A549 treated with Mapracorat at 1 μM for 4 hours (cell line): ENCODE measurements around the gene PSMA6. TPM values are rescaled to one million over a fixed set of nuclear protein-coding genes. Genes with fewer than 3 reads are reported as not detected.

Source experiments
- total RNA-seq: library from RNA; stranded (reverse); fragments of 200-300 nt; extraction: Qiagen RNA extraction; gene quantifications from 5 replicates; pipeline ENCODE4 v1.2.3, GENCODE V29; 2022

Gene PSMA6
- 270 to 317 TPM (median 276 TPM) in 5 replicates for total RNA-seq

DNA sequence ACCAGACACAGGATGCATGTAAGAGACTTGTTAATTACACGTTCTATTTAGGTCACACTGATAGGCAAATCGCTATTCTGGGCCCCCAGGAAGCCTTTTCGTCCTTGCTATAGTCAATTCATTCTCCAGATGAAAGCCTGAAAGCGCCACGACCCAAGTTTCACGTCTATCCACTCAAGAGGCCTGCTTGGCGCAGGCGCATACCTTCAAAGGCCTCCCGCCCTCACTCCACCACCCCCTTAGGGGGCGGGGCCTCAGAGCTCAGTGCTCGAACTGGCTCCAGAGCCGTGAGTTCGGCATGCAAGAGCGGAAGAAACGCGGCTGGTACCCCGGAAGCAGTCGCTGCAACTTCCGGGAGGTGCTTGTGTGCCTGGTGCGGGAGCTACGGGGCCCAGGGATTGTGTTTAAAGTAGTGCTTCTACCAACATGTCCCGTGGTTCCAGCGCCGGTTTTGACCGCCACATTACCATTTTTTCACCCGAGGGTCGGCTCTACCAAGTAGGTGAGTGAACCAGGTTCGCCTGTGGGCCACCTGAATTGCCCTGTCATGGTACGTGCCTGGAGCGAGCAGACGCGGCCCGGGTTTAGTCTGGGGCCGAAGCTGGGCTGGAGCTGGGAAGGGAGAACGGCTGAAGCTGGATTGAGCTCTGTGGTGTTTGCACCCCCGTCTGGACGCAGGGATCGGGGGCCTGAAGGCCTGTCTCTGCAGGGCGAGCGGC is at the start of gene PSMA6:
PSMA6 (plus strand) TSS at position 332 of the 719 bp plus-strand sequence; CDS start at position 427, 95 bp downstream.

Other genes with a start within 250 kb of the PSMA6 start
- 102 to 118 TPM (median 110 TPM) in 5 replicates for gene FAM177A1, start 246.1 kb upstream of the PSMA6 start, total RNA-seq
- gene PPP2R3C, start 170.4 kb upstream of the PSMA6 start, total RNA-seq: 25.2 to 30.0 TPM (median 29.1 TPM) in 5 replicates
- gene PRORP, start 169.8 kb upstream of the PSMA6 start, total RNA-seq: 32.2 to 39.1 TPM (median 38.0 TPM) in 5 replicates
- 171 to 225 TPM (median 212 TPM) in 5 replicates for gene NFKBIA, start 112.4 kb downstream of the PSMA6 start, total RNA-seq
- 0.06 to 0.12 TPM (median 0.08 TPM) in 3 of 5 replicates, not detected in the others for gene INSM2, start 241.8 kb downstream of the PSMA6 start, total RNA-seq